ENCODE measurements around the gene RIC8A.
A peak's percentile ranks its signal among the peaks of the same experiment; 100 is the strongest.
"Not testable (repeated sequence)": the region's sequence is repeated elsewhere in the genome, so short reads cannot be mapped to it uniquely, and the experiment has no call there.

- TF ChIP-seq CTCF (conservative IDR thresholded peaks at IDR 0.05; ENCODE audit: low read depth, low read length): peak; percentile 33; the same call in 1 of the 2 replicates
- not testable (repeated sequence) for TF ChIP-seq EZH2phosphoT487 (IDR thresholded peaks at IDR 0.05; ENCODE audit: borderline replicate concordance, low read length); EZH2 (IDR thresholded peaks at IDR 0.05; ENCODE audit: low read length, unreplicated experiment)
Measured at GRCh38 chr11:180242-180641, 27.3 kb upstream of the RIC8A start.

All from PC-3 (cell line).